ENCODE data around the gene CDH13. TPM values are rescaled to one million over a fixed set of nuclear protein-coding genes. Genes with fewer than 3 reads are reported as not detected.

Gene CDH13
- total and polyA plus RNA-seq, 2 of the 8 experiments (the other 6 are each of a cell fraction or from before 2014, with no cell fraction given): 2.3 to 2.4 TPM

DNA sequence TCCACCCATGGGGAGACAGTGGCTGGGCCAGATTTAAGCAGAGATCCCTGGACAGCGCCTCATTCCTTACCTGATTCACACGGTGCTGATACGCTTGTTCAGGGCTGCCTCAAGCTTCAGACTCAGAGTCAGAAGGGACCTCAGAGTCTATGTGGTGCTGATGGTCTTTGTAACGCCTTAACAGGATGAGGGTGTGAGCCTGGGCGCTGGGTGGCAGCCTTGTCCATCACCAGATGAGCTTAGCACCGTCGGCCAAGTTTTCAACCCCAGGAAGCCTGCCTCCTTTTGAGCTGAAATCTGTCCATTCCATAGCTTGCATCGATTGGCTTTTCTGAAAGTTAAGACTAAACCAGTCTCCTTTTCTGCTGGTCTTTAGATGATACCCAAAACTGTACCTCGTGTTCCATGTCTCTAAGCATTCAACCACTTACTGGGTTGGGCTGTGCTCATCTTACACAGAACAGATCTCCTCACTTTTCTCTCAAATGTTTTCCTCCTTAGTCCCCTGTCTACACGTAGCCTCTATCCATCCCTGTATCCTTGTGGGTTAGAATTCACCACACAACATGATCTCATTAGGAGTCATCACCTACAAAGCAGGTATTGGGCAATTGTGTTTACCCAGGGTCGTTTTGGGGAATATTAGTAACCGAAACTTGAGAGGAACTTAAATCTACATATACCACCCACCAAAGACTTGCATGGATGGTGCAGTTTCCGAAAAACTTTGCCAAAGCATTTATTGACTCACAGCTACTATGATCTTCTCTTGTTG lies 573.4 kb downstream of the CDH13 start:
- Histone ChIP-seq H2BK20ac (ENCODE audit: low read length) (no peak overlapping the region), H3K4ac (replicated peaks; ENCODE audit: insufficient read length, low read depth, low read length) (no peak overlapping the region), H3K18ac (ENCODE audit: extremely low read depth, low read length) (no peak overlapping the region), H4K20me1 (replicated peaks in 1 of 2; ENCODE audit: control insufficient read depth in 1 of 2, insufficient read depth in 2 of 2, low read length in 2 of 2) (no peaks in the 10 kb centered on the region), H3K79me1 (ENCODE audit: low read depth, low read length) (no peaks in the 10 kb centered on the region), H3K27me3 (replicated peaks in 1 of 4; ENCODE audit: control insufficient read depth in 3 of 4, extremely low read depth in 1 of 4, insufficient read depth in 3 of 4, low read length in 3 of 4) (no peaks in the 10 kb centered on the region), H4K5ac (ENCODE audit: insufficient read length, low read depth, low read length) (no peak overlapping the region), H4K8ac (ENCODE audit: extremely low read depth, insufficient read depth, low read length) (no peak overlapping the region; the same call in 1 of the 2 replicates), H3K79me2 (ENCODE audit: control insufficient read depth in 1 of 2, insufficient read depth in 2 of 2, low read length in 2 of 2) (no peaks in the 10 kb centered on the region), H3K56ac (replicated peaks; ENCODE audit: insufficient read length, low read depth, low read length) (no peak overlapping the region), H2AK5ac (ENCODE audit: low read depth, low read length) (no peak overlapping the region), H2AFZ (ENCODE audit: low read length) (no peak overlapping the region), H3K9ac (replicated peaks in 1 of 4; ENCODE audit: extremely low read depth in 1 of 4, low read depth in 3 of 4, low read length in 3 of 4) (no peak overlapping the region), H3K23ac (ENCODE audit: insufficient read length) (no peak overlapping the region), H3K4me3 (ENCODE audit: extremely low read depth in 1 of 4, insufficient read depth in 2 of 4, low read depth in 3 of 4, low read length in 4 of 4) (no peak overlapping the region), H3K14ac (ENCODE audit: insufficient read length) (no peak overlapping the region), H4K91ac (replicated peaks; ENCODE audit: insufficient read length, low read length) (no peak overlapping the region), H3K36me3 (ENCODE audit: control insufficient read depth in 2 of 4, insufficient read depth in 4 of 4, low read length in 3 of 4) (no peaks in the 10 kb centered on the region), H2BK5ac (ENCODE audit: low read depth, low read length) (no peak overlapping the region), H3K9me3 (ENCODE audit: insufficient read depth in 2 of 2, low read depth in 1 of 2, low read length in 1 of 2) (no peaks in the 10 kb centered on the region), H3K23me2 (ENCODE audit: low read depth, low read length) (no peaks in the 10 kb centered on the region; the same call in 1 of the 2 replicates), H3K4me2 (ENCODE audit: insufficient read depth in 1 of 2, low read depth in 2 of 2, low read length in 2 of 2) (no peak overlapping the region), H2BK120ac (replicated peaks; ENCODE audit: low read depth, low read length) (no peak overlapping the region), H2BK12ac (ENCODE audit: low read depth, low read length) (no peak overlapping the region), H3K4me1 (replicated peaks in 1 of 4; ENCODE audit: control insufficient read depth in 3 of 4, insufficient read depth in 4 of 4, low read length in 3 of 4) (no peaks in the 10 kb centered on the region), H2BK15ac (ENCODE audit: low read length) (no peak overlapping the region), H3K27ac (ENCODE audit: low read depth, low read length) (no peak overlapping the region)
- DNase-seq (ENCODE audit: low read depth in 1 of 2, low spot score in 2 of 2) (no peak), FAIRE-seq (no peak)
- POLR2A ChIA-PET (ENCODE audit: partially characterized antibody): interaction anchor here (0.7 kb wide), 1 partner anchor 1403 kb away, joined by 3 read pairs; no protein-coding TSS in a partner anchor
- peak; percentile 34 to 53; a peak in 3 of 4 replicates for TF ChIP-seq RAD21 (IDR thresholded peaks at IDR 0.05 in 1 of 2, conservative IDR thresholded peaks at IDR 0.05 in 1 of 2; ENCODE audit: low read depth in 2 of 2, low read length in 2 of 2)
- no peak for TF ChIP-seq RXRA (IDR thresholded peaks at IDR 0.05; ENCODE audit: insufficient read depth, low read depth, low read length)
- TF ChIP-seq, protein P1, sequence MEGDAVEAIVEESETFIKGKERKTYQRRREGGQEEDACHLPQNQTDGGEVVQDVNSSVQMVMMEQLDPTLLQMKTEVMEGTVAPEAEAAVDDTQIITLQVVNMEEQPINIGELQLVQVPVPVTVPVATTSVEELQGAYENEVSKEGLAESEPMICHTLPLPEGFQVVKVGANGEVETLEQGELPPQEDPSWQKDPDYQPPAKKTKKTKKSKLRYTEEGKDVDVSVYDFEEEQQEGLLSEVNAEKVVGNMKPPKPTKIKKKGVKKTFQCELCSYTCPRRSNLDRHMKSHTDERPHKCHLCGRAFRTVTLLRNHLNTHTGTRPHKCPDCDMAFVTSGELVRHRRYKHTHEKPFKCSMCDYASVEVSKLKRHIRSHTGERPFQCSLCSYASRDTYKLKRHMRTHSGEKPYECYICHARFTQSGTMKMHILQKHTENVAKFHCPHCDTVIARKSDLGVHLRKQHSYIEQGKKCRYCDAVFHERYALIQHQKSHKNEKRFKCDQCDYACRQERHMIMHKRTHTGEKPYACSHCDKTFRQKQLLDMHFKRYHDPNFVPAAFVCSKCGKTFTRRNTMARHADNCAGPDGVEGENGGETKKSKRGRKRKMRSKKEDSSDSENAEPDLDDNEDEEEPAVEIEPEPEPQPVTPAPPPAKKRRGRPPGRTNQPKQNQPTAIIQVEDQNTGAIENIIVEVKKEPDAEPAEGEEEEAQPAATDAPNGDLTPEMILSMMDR (IDR thresholded peaks at IDR 0.05; ENCODE audit: control extremely low read depth in 1 of 3, insufficient read depth in 1 of 3, low read depth in 1 of 3, low read length in 3 of 3): peak in 2 of 3 experiments; percentile 11 to 28; a peak in 1 of 4 replicates
- TF ChIP-seq TBP (IDR thresholded peaks at IDR 0.05; ENCODE audit: low read depth, low read length): no peak
- CTCF ChIA-PET (ENCODE audit: partially characterized antibody): interaction anchor here (0.6 to 3.6 kb wide), 13 partner anchors 12 to 937 kb away, joined by 3 to 20 read pairs (median 3); no protein-coding TSS in a partner anchor
- 88% methylated on average over 13 of the region's 13 CpGs; no CpG with 5 or more reads in 1 of the 2 experiments for whole genome bisulfite sequencing, 2 experiments (ENCODE audit: extremely low coverage in 1 of 2, insufficient coverage in 1 of 2, insufficient read length in 1 of 2, insufficient replicate concordance in 2 of 2, low coverage in 1 of 2, low lambda C conversion rate in 2 of 2, missing lambda C conversion rate in 1 of 2)
